Measurements from ENCODE around the gene CCDC171. TPM values are rescaled to one million over a fixed set of nuclear protein-coding genes. Genes with fewer than 3 reads are reported as not detected.
"Not testable (repeated sequence)": the region's sequence is repeated elsewhere in the genome, so short reads cannot be mapped to it uniquely, and the experiment has no call there.

CCDC171 gene
- total and polyA plus RNA-seq, 2 donors: 1.6 to 20.4 TPM

- 97% methylated on average over 7 of the region's 7 CpGs for whole genome bisulfite sequencing
These were observed 118.1 kb downstream of the CCDC171 start for GRCh38 chr9:15670894-15671293.

GRCh38 chr9:15693701-15694100 is 140.9 kb downstream of the CCDC171 start:
- no peak overlapping the region for H3K27ac ChIP-seq (ENCODE audit: low read depth)
- H3K36me3 ChIP-seq (ENCODE audit: insufficient read depth): no peaks in the 10 kb centered on the region
- no peak overlapping the region for H3K4me3 ChIP-seq (ENCODE audit: low read depth, low read length)
- DNase-seq (ENCODE audit: extremely low spot score): no peak
- no peaks in the 10 kb centered on the region for H3K4me1 ChIP-seq (ENCODE audit: insufficient read depth)

More at GRCh38 chr9:15670894-15671293, 118.1 kb downstream of the CCDC171 start:
- no peak for DNase-seq (ENCODE audit: extremely low spot score)
- H3K4me3 ChIP-seq (ENCODE audit: low read depth, low read length): no peak overlapping the region
- H3K27ac ChIP-seq (ENCODE audit: low read depth): no peak overlapping the region
- no peaks in the 10 kb centered on the region for H3K36me3 ChIP-seq (ENCODE audit: insufficient read depth)
- H3K4me1 ChIP-seq (ENCODE audit: insufficient read depth): no peaks in the 10 kb centered on the region

DNA sequence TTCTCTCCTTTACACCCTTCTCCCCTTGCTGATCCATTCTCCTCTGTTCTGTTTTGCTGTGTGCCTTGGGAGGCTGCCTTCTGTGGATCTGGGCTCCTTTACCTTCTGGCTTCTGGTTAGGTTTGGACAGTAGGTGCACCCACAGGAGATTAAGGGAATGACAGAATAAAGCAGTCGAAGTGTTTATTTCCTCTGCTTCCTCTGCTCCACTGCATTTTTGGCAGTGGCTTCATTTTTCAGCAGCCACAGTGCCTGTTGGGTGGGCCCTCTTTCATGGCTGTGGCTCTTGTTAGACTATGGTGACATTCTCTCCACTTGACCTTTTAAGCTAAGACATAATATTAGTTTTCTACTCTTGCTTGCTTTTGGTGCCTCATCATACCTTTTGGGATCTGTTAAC is 144.1 kb downstream of the CCDC171 start:
- 13% methylated on average over 1 of the region's 1 CpG for WGBS
- H3K4me3 ChIP-seq (ENCODE audit: low read depth, low read length): no peak overlapping the region
- no peak overlapping the region for H3K27ac ChIP-seq (ENCODE audit: low read depth)
- H3K4me1 ChIP-seq (ENCODE audit: insufficient read depth): no peaks in the 10 kb centered on the region
- DNase-seq (ENCODE audit: extremely low spot score): no peak
- H3K36me3 ChIP-seq (ENCODE audit: insufficient read depth): no peaks in the 10 kb centered on the region

GRCh38 chr9:15697446-15697851 is 144.6 kb downstream of the CCDC171 start:
- Histone ChIP-seq H3K4me1 (ENCODE audit: insufficient read depth) (no peaks in the 10 kb centered on the region), H3K36me3 (ENCODE audit: insufficient read depth) (no peaks in the 10 kb centered on the region), H3K4me3 (ENCODE audit: low read depth, low read length) (no peak overlapping the region), H3K27ac (ENCODE audit: low read depth) (no peak overlapping the region)
- 86% methylated on average over 2 of the region's 2 CpGs for WGBS
- no peak for DNase-seq (ENCODE audit: extremely low spot score)

GRCh38 chr9:15699876-15700559 is 147.2 kb downstream of the CCDC171 start:
- 97% methylated on average over 36 of the region's 36 CpGs for WGBS

DNA sequence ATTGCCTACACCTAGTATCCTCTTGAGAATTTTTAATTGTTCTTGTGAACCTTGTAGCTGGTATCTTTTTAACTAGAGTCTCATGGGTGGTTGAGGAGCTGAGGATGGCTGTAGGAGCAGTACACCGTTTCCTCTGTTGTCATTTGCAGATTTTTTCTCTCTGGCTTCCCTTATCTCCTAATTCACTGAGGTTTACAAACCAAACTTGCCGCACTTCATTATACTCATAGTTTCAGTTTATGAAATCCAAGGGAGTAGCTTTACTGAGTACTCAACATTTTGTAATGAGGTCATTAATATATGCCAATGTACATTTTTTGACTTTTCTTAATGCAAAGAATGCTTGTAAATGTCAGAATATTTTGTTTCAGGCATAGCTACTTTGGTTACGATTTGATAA is 154.2 kb downstream of the CCDC171 start:
- no peaks in the 10 kb centered on the region for H3K4me1 ChIP-seq (ENCODE audit: insufficient read depth)
- 50% methylated on average over 3 of the region's 3 CpGs for WGBS
- H3K4me3 ChIP-seq (ENCODE audit: low read depth, low read length): no peak overlapping the region
- no peak for DNase-seq (ENCODE audit: extremely low spot score)
- H3K36me3 ChIP-seq (ENCODE audit: insufficient read depth): no peaks in the 10 kb centered on the region
- H3K27ac ChIP-seq (ENCODE audit: low read depth): no peak overlapping the region

More at GRCh38 chr9:15699876-15700559, 147.2 kb downstream of the CCDC171 start:
- not testable (repeated sequence) for H3K27ac ChIP-seq (ENCODE audit: low read depth); H3K36me3 ChIP-seq (ENCODE audit: insufficient read depth); DNase-seq (ENCODE audit: extremely low spot score); H3K4me3 ChIP-seq (ENCODE audit: low read depth, low read length); H3K4me1 ChIP-seq (ENCODE audit: insufficient read depth)

- Histone ChIP-seq H3K36me3 (ENCODE audit: insufficient read depth) (no peaks in the 10 kb centered on the region), H3K27ac (ENCODE audit: low read depth) (no peak overlapping the region), H3K4me1 (ENCODE audit: insufficient read depth) (no peaks in the 10 kb centered on the region), H3K4me3 (ENCODE audit: low read depth, low read length) (no peak overlapping the region)
- no peak for DNase-seq (ENCODE audit: extremely low spot score)
- 97% methylated on average over 1 of the region's 1 CpG for WGBS
These were observed 158.7 kb downstream of the CCDC171 start for GRCh38 chr9:15711531-15711930.

GRCh38 chr9:15711931-15712330 is 159.1 kb downstream of the CCDC171 start:
- H3K4me1 ChIP-seq (ENCODE audit: insufficient read depth): no peaks in the 10 kb centered on the region
- H3K27ac ChIP-seq (ENCODE audit: low read depth): no peak overlapping the region
- 95% methylated on average over 2 of the region's 2 CpGs for WGBS

GRCh38 chr9:15714746-15715145 is 161.9 kb downstream of the CCDC171 start:
- no peak for DNase-seq (ENCODE audit: extremely low spot score)
- Histone ChIP-seq H3K36me3 (ENCODE audit: insufficient read depth) (no peaks in the 10 kb centered on the region), H3K4me3 (ENCODE audit: low read depth, low read length) (no peak overlapping the region), H3K4me1 (ENCODE audit: insufficient read depth) (no peaks in the 10 kb centered on the region), H3K27ac (ENCODE audit: low read depth) (no peak overlapping the region)
- 60% methylated on average over 1 of the region's 1 CpG for WGBS

More at GRCh38 chr9:15711931-15712330, 159.1 kb downstream of the CCDC171 start:
- H3K4me3 ChIP-seq (ENCODE audit: low read depth, low read length): no peak overlapping the region
- DNase-seq (ENCODE audit: extremely low spot score): no peak
- H3K36me3 ChIP-seq (ENCODE audit: insufficient read depth): no peaks in the 10 kb centered on the region

- no peaks in the 10 kb centered on the region for H3K36me3 ChIP-seq (ENCODE audit: insufficient read depth)
- H3K27ac ChIP-seq (ENCODE audit: low read depth): no peak overlapping the region
- 95% methylated on average over 5 of the region's 5 CpGs for WGBS
- DNase-seq (ENCODE audit: extremely low spot score): no peak
- no peaks in the 10 kb centered on the region for H3K4me1 ChIP-seq (ENCODE audit: insufficient read depth)
- no peak overlapping the region for H3K4me3 ChIP-seq (ENCODE audit: low read depth, low read length)
These were observed 164.6 kb downstream of the CCDC171 start for GRCh38 chr9:15717290-15717967.

DNA sequence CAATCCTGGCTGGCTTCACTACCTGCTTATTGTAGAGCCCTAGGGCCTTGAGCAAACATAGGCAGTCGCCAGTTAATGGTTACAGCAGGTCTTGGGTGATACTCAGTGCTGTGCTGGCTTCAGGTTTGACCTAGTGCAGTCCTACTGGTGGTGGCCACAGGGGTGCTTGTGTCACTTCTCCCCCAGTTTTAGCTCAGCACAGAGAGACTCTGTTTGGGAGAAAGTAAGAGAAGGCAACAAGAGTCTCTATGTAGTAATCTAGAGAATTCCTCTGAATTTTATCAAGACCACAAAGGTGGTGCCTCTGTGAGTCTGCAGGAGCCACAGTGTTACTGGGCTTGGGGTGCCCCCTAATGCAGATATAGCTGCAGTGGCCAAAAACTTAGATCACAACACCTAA is 165.6 kb downstream of the CCDC171 start:
- Histone ChIP-seq H3K36me3 (ENCODE audit: insufficient read depth) (no peaks in the 10 kb centered on the region), H3K4me1 (ENCODE audit: insufficient read depth) (no peaks in the 10 kb centered on the region), H3K27ac (ENCODE audit: low read depth) (no peak overlapping the region), H3K4me3 (ENCODE audit: low read depth, low read length) (no peak overlapping the region)
- no peak for DNase-seq (ENCODE audit: extremely low spot score)
- WGBS: 93% methylated on average over 1 of the region's 1 CpG

GRCh38 chr9:15720861-15721260 is 168.0 kb downstream of the CCDC171 start:
- no peak for DNase-seq (ENCODE audit: extremely low spot score)
- H3K4me3 ChIP-seq (ENCODE audit: low read depth, low read length): no peak overlapping the region
- H3K4me1 ChIP-seq (ENCODE audit: insufficient read depth): no peaks in the 10 kb centered on the region
- H3K36me3 ChIP-seq (ENCODE audit: insufficient read depth): no peaks in the 10 kb centered on the region
- H3K27ac ChIP-seq (ENCODE audit: low read depth): no peak overlapping the region
- 61% methylated on average over 1 of the region's 1 CpG for WGBS

DNA sequence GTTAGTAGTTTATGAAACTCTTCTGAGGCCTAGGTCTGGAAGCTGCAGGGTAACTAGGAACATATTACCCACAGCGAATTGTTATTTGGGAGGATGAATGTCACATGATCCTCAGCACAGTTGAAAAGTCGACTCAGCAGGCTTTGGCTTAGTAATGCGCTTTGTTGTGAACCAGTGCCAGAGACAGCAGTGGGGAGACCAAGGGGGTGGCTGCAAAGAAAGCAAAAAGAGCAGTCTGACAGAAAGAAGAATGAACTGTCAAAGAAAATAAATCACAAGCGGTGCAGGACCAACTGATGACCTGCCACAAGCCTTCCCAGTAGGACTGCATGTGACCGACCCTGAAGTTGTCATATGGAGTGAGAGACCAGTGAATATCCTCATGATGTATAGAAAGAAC is 170.0 kb downstream of the CCDC171 start:
- WGBS: 54% methylated on average over 5 of the region's 5 CpGs
- no peaks in the 10 kb centered on the region for H3K4me1 ChIP-seq (ENCODE audit: insufficient read depth)
- no peak for DNase-seq (ENCODE audit: extremely low spot score)
- no peak overlapping the region for H3K4me3 ChIP-seq (ENCODE audit: low read depth, low read length)
- H3K27ac ChIP-seq (ENCODE audit: low read depth): no peak overlapping the region
- no peaks in the 10 kb centered on the region for H3K36me3 ChIP-seq (ENCODE audit: insufficient read depth)

DNA sequence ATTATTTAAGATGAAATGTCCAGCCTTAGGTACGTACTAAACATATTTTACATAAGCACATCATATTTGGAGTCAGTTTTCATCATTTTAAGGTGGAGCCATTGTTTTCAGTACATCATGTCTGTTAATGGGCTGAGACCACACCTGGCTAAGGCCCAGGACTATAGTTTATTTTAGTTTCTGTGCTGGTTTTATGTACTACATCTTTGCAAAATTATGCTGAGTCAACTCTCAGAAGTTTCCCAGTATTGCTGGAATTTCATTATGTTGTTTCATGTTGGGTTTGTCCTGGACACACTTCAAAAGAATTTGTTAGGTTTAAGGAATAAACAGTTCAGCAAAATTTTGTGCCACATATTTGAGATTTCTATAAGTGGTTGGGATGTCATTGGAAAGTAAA is 171.2 kb downstream of the CCDC171 start:
- no peak for DNase-seq (ENCODE audit: extremely low spot score)
- Histone ChIP-seq H3K36me3 (ENCODE audit: insufficient read depth) (no peaks in the 10 kb centered on the region), H3K27ac (ENCODE audit: low read depth) (no peak overlapping the region), H3K4me1 (ENCODE audit: insufficient read depth) (no peaks in the 10 kb centered on the region), H3K4me3 (ENCODE audit: low read depth, low read length) (no peak overlapping the region)
- 83% methylated on average over 1 of the region's 1 CpG for WGBS
